ENCODE data around the gene PPP1R9B.

PPP1R9B gene

DNA sequence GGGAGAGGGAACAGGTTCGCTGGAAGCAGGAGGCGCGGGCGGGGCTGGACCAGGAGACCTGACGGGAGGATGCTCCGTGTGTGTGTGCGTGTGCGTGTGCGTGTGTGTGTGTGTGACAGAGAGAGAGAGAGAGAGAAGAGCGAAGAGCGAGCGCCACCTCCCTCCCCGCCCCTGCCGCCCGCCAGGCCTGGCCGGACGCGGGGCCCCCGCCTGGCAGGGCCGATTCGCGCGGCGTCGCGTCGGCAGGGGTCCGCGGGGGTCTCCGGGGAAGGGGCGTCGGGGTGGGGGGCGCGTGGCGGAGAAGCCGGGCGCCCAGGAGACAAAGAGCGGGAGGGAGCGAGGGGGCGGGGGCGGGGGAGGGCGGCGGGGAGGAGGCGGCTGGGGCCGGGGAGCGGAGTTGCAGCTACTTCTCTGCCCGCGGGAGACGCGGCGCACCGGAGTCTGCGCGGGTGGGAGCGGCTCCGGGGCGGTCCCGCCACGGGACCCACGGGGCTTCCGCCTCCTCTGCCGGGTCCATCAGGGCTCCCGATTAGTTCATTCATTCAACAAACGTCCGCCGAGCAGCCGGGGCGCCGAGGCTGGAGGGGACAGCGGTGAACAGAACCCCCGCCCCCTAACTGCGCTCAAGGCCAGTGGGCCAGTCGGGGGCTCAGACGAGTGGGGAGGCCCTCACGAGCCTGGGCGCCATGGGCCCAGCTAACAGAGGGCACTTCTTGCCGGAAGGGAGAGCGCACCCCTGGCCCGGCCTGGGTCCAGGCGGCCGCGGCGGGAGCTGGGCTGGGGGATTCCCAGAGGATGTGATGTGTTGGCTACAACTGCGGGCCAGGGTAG lies 20.5 kb downstream of the PPP1R9B start, which contains the start of gene SAMD14:
Gene SAMD14, minus strand, starts transcription at position 433 of the 831 bp plus-strand sequence. CDS start 5,201 bp downstream, outside the sequence.
- in situ Hi-C loops (cut with HindIII; ENCODE audit: low sequenced_read_pairs): loop anchor here (5.0 kb wide), 1 partner anchor 33 kb away; the partner anchor contains the start of gene PDK2

DNA sequence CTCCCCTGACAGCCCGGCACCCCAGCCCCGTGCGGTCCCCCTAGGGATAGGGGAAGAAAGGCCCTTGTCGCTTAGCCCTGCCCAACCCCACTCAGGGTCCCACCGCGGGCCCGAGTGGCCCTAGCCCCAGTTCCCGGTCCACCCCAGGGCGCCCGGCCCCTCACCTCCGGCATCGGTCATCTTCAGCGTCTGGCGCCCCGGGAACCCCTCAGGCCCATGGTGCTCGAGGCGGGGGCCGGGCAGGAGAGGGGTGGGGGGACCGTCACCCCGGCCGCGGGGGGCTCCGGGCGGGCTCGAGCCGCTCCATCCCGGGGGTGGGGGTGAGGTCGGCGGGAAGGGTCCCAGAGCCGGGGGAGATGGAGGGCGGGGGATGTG lies 21.1 kb downstream of the PPP1R9B start:
- in situ Hi-C loops (cut with HindIII; ENCODE audit: low sequenced_read_pairs): no loop called here

DNA sequence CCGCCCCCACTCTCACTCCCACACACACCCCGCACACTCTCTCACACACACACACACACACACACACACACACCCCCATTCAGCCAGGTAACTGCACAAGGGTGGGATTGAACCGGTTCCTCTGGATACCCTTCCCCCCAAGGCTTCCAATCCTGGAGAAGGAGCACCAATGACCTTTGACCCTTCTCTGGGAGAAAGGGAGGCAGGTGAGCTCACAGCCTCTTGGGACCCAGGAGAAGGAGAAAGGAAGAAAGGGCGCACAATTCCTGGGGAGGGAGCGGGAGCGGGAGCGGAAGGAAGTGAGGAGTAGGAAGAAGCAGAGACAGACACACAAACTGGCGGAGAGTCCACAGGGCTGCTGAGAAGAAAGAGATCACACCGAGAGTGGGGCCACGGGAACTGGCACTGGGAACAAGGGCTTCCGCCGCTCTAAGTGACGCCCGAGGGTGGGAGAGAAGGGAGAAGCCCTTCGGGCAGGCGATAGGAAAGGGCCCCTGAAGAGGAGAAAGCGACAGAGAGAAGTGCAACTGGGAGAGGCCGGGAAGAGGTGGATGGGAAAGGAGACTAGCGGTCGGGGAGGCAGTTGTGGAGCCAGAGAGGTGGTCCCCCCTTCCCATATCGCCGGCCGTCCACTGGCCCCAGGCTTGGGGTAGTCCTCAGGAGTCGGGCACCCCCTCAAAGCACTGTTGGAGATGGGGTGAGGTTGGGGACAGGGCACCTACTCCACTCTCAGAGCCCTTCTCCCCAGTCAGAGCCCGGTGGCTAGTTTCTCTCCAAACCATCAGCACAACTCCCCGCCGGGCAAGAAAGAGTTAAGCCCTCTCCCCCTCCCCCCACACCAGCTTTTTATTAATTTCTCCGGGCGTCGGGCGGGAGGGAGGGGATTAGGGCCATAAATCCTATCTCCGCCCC lies 21.8 kb downstream of the PPP1R9B start:
- in situ Hi-C loops (cut with HindIII; ENCODE audit: low sequenced_read_pairs): no loop called here

DNA sequence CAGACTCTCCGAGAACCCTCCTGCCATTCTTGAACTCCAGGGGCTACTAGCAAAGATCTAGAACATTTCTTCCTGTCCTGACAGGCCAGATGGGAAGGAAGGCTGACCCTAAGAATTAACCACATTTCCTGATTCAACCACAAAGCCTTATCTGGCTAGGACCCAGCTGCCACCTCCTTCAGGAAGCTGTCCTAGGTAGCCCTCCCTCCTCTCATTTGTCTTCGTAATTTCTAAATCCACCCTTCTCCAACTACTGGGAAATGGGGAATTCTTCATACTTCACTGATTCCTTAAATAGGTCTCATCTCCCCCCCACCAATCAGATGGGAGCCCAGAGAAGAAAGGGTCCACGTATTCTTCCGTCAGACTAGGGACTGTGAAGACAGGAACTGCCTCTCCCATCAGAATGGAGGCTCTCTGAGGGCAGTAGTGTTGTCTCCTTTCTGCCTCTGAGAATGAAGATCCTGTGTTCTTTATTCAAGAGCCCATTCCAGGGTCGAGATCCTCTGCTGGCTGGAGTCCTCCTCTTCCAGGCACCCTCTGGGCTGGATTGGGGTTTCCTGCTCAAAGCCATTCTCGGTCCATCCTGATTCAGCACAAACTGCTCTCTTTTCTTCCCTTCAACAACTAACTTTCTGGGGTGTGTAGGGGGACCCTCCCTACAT lies 22.6 kb downstream of the PPP1R9B start:
- in situ Hi-C loops (cut with HindIII; ENCODE audit: low sequenced_read_pairs): no loop called here

DNA sequence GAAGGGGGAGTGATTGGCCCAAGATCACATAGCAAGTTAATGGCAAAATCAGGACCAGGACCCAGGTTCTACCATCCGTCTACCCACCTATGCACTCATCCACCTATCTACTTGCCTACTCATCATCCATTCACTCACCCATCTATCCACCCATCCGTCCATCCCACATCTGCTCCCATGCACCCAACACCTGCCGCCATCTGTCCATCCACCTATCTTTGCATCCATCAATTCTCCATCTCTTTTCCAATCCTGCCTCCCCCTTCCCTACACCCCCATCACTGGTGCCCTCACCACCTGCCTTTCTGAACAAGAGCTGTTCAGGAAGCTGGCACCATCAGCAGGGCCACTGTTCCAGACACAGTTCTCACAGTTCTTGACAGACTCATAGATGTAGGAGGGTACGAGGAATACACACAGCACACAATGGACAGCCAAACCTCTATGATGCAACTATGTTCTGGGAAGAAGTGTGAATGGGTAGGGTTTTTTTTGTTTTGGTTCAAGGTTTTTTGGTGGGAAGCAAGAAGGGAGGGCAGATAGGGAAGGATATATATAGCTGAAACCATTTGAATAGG lies 25.0 kb downstream of the PPP1R9B start:
- in situ Hi-C loops (cut with HindIII; ENCODE audit: low sequenced_read_pairs): no loop called here

DNA sequence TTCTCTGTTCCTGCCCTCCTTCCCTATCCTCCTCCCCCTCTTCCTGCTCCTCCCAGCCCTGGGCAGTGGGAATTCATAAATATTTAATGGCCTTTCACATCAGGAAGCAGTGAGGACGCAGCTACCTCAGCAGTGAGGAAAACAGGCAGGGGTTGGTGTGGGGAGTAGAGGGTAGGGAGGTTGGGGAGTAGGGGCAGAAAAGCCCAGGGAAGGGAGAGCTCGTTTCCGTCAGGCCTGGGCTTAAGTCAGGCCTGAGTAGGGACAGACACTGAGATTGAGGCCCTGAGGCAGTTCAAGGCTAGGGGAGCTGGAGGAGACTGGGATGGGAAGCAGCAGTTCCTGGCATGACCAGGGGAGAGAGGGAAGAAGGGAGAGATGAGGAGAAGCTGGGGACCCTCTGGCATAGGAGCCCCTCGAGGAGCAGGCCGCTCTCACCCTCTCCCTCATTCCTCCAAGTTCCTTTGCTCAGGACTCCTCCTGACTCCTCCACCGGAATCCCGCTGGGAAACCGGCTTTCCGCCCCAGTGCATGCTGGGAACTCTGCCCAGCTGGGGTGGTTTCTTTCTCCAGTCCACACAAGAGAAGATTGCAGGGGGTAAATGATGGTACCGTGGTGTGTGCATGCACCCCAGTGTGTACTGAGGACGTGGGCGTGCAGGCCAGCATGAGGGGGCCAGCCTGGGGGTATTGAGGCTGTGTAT lies 26.7 kb downstream of the PPP1R9B start:
- in situ Hi-C loops (cut with HindIII; ENCODE audit: low sequenced_read_pairs): no loop called here

DNA sequence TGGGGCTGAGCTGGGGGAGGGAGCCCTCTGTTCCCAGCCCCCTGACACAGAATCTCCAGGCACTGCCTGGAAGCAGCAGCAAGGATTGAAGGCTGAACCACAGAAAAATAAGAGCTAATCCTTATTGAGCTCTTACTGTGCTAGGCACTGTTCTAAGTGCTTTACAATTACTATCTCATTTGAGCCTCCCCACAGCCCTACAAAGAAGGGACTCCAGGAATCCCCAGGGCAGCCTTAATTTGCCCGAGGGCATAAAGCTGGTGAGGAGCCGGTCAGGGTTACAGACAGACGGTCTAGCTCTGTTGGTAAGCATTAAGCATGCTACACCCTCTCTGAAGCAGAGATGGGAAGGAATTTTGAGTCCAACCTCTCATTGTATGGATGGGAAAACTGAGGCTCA lies 27.5 kb downstream of the PPP1R9B start:
- in situ Hi-C loops (cut with HindIII; ENCODE audit: low sequenced_read_pairs): no loop called here

DNA sequence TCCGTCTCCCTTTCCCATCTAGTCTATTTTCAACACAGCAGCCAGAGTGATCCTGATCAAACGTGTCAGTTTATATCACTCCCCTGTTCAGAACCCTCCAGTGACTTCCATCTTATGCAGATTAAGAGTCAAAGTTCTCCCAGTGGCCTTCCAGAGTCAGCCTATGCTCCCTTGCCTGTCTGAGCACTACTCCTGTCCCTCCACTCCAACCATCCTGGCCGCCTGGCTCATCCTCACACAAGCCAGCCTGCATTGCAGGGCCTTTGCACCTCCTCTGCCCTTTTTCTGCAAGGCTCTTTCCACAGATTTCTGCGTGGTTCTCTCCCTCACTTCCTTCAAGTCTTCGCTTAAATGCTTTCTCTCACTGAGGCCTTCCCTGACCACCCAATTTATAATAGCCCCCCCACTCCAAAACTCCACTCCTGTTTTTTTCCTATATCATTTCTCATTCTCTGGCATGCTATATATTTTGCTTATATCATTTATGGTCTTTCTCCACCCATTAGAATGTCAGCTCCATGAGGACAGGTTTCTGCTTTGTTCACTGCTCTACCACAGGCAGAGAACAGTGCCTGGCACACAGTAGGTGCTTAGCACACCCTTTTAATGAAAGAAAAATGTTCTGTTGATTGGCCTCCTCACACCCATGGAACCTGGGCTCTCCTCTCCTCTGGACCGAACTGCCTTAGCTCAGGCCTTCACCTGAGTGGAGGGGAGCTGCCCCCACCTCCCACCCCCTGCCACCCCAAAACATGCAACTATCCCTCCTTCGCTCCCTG lies 29.8 kb downstream of the PPP1R9B start:
- in situ Hi-C loops (cut with HindIII; ENCODE audit: low sequenced_read_pairs): no loop called here

DNA sequence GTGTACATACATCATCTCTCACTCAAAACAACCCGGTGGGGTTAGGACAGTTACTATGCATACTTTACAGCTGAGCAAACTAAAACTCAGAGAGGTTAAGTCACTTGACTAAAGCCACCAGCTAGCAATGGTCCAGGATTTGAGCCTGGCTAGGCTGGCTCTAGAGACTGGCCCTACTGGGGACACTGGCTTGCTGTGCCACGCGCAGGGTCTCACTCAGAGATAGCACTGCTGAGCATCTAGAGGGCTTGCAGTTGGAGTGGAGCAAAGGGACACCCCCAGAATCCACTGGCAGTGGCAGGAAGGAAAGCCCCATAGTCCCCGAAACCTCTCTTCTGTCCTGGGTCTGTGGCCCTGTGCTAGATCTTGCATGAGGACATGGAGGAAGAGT lies 31.7 kb downstream of the PPP1R9B start:
- in situ Hi-C loops (cut with HindIII; ENCODE audit: low sequenced_read_pairs): no loop called here

DNA sequence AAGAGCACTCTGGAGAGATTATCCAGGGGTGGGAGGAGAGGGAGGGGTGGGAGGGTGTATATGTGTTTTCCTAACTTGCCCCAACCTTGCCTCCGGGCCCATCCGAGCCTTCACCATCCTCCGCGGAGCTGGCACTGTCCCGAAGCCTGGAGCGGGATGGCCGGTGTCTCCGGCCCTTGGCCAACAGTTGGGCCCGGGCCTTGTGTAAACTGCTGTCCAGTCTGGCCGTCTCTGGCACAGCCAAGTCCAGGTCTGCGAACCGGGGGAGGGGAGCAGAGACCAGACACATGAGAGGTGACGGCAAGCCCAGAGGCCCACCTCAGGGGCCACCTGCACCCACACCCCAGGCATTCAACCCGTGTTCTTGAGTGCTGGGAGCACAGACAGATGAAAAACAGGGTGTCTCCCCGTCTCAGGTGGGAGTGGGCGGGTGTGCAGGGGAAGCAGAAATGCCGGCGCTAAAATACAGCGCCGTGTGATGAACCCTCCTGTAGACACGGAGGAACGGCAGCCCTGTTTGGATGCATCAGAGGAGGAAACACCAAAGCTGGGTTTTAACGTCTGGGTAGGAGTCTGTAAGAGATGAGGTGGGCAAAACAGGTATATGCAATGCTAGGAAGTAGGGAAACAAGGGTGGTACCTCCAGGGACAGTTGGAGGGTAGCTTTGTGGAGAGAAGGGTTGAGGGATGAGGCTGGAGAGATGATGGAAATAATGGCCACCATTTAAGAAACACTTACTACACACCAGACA lies 32.2 kb downstream of the PPP1R9B start:
- in situ Hi-C loops (cut with HindIII; ENCODE audit: low sequenced_read_pairs): no loop called here

DNA sequence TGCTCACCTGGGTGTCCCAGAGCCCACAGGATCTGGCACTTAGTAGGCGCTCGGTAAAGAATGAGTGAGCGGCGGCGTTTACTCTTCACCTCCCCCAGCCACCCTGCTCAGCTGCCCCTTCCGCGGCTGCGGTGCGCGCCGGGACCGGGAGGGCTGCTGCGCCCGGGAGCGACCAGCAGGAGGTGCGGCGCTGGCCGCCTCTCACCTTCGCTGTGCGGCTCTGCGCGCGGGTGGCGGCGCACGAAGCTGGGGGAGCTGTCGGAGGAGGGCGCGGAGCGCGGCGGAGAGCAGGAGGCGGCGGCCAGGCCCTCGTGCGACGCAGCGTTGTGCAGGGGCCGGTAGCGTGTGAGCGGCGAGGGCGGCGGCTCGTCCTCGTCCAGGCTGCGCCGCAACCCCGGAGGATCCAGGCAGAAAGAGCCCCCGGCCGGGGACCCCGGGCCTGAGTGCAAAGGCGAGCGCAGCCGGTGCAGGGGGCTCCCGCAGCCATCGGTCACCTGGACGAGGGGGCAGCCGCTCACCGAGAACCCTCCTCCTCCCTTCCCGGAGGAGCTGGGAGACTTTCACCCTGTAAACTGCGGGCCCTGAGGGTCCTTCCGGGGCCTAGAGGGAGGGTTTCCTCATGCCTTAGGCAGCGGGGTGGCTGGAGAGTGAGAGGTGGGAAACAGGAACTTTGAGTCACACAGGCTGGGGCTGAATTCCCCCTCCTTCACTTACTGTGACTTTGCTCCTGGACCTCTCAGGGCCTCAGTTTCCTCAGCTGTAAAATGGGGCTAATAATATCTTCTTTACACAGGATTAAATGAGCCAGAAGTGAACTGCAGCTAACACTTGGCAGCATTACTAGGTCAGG lies 33.0 kb downstream of the PPP1R9B start:
- in situ Hi-C loops (cut with HindIII; ENCODE audit: low sequenced_read_pairs): no loop called here

DNA sequence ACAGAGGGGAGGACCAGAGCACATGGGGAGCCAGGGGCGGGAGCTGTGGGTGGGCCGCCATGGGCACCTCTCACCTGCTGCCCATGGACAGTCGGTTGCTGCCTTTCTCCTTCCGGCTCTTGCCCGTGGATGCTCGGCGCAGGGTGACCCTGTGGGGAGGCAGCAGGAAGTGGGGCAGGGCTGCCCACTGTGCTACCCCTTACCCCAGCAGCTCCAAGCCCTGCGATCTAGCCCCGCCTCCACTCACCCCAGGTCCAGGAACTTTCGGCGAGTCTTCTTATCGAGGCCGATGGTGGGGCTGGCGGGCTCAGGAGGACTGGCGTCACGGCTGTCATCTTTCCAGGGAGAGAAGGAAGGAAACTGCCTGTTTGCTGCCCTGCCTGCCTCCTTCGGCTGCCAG lies 34.7 kb downstream of the PPP1R9B start:
- in situ Hi-C loops (cut with HindIII; ENCODE audit: low sequenced_read_pairs): no loop called here

DNA sequence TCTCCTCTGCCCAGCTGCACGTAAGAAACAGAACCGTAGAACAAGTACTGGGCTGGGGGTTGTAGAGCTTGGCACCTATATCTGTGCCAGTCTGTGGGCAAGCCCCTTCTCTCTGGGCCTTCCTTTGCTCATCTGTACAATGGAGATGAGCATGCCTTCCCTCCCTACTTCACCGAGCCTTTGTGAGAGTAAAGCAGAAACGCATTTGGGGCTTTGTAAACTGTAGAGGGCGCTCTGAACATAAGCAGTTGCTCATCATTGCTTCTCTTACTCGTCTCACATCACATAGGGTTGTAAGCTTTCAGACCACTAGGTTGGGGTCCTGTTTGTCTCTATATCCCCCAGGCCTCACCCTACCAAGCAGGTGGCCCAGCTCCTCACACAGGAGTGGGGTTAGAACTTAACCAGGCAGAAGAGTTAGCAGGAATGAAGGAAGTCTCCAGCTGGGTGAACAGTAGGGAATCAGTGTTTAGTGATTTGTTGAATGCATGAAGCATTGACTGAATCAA lies 35.6 kb downstream of the PPP1R9B start:
- in situ Hi-C loops (cut with HindIII; ENCODE audit: low sequenced_read_pairs): no loop called here

DNA sequence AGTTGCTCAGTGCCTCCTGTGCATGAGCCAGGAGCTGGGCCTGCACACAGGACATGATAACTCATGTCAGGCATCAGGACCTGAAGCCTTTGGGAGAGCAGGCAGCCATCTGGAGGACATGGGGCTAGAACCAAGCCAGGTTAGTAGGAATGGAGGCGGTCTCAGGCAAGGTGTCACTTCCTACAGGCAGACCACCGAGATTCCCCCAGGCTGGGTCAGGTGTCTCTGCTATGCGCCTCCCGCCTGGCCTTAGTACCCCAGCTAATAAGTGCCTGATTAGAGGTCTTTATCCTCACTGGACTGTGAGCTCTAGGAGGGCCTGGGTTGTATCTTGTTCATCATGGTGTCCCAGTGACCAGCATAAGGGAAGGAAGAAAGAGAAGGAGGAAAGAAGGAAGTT lies 36.1 kb downstream of the PPP1R9B start:
- in situ Hi-C loops (cut with HindIII; ENCODE audit: low sequenced_read_pairs): no loop called here

DNA sequence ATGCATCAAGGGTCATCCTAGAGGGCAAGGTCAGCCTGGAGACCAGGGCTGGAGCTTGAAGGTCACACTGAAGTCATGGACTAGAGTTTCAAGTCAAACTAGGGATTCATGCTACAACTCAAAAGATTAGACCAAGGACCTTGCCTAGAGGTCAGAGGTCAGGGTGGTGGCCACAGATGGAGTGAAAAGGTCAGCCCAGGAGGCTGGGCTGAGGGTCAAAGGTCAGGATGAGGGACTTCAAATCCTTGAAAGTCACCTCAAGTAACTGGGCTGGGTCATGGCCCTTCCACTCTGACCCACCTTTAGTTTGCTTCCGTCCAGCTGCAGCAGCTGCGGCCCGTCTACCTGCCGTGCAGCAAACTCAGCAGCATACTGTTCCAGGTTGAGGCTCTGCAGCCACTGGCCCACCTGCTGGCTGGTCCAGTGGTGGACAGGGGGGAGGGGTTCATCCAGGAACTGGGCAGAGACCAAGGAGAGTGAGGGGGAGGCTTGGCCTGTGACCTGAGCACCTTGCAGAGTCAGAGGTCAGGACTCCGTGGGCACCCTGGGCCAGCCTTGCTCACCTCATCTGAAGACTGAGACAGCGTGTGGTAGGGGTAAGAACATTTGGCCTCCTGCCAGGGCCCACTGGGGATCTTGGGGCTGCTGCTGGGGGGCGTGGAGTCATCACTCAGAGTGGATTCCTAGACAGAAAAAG lies 36.7 kb downstream of the PPP1R9B start:
- in situ Hi-C loops (cut with HindIII; ENCODE audit: low sequenced_read_pairs): no loop called here

DNA sequence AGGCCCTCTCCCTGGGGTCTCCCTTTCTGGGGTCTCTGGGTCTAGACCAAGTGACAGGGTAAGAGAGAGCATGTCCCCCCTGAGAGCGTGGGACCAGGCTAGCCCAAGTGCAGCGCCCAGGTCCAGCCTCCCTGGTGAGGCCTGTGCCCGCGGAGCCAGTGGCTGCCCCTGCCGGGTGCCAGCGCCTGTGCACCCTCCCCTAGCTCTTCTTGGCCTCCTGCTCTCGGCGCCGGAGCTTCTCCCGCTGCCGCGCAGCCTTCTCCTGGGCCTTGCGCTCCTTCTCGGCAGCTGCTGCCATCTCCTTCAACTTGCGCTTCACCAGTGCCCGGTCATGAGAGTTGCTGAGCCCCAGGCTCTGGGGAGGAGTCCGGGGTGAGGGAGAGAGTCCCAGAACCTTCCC lies 37.8 kb downstream of the PPP1R9B start:
- in situ Hi-C loops (cut with HindIII; ENCODE audit: low sequenced_read_pairs): no loop called here

Data from endothelial cell of hepatic sinusoid (primary cell).